IMR-90 (cell line): ENCODE data around the gene TXNDC11. TPM values are rescaled to one million over a fixed set of nuclear protein-coding genes. Genes with fewer than 3 reads are reported as not detected.

Experiments
- ATAC-seq: fragments of 200-7000 bp; cut with Tn5 transposase; 2 replicates; pipeline ENCODE4 v1.9.1; 2020; ENCODE audit warnings: low read depth, mild to moderate bottlenecking, moderate library complexity
- BruUV-seq: library from RNA; stranded (reverse); fragments of 400-500 nt; replicated peaks from 2 replicates; lab custom pipeline; 2021; lab: Mats Ljungman, UMichigan
- CTCF ChIA-PET: fragments of 300-600 bp; formaldehyde crosslinking; extraction: SDS; loops from one replicate; lab custom pipeline; 2021; ENCODE audit warnings: antibody characterized with exemption; lab: Yijun Ruan, JAX
- POLR2A ChIA-PET: fragments of 300-600 bp; sonication (Branson Sonifier 250); formaldehyde crosslinking; loops from one replicate; lab custom pipeline; 2022; ENCODE audit warnings: antibody characterized with exemption; ENCODE audit not compliant: unreplicated experiment; lab: Charles Lee
- DNase-seq: peaks from one replicate; pipeline ENCODE4 v3.0.0; 2013
- H2AFZ ChIP-seq: replicated peaks from 2 replicates; pipeline ENCODE3; 2013; ENCODE audit warnings: low read length, mild to moderate bottlenecking; ENCODE audit not compliant: poor library complexity
- H2AK5ac ChIP-seq: 2 replicates; pipeline ENCODE4 v1.6.1; 2013; ENCODE audit warnings: low read depth, low read length, inconsistent platforms
- H2AK9ac ChIP-seq: replicated peaks from 2 replicates; pipeline ENCODE3; 2013; ENCODE audit warnings: mild to moderate bottlenecking, low read depth, low read length, moderate library complexity; ENCODE audit not compliant: poor library complexity
- H2BK120ac ChIP-seq: 2 replicates; pipeline ENCODE4 v1.6.1; 2013; ENCODE audit warnings: low read depth, low read length, inconsistent platforms
- H2BK15ac ChIP-seq: 3 replicates; pipeline ENCODE4 v1.6.1; 2013; ENCODE audit warnings: low read depth, low read length, inconsistent platforms
- H2BK20ac ChIP-seq: 2 replicates; pipeline ENCODE4 v1.6.1; 2013; ENCODE audit warnings: low read depth, mild to moderate bottlenecking, inconsistent platforms, low read length, moderate library complexity
- H2BK5ac ChIP-seq: 2 replicates; pipeline ENCODE4 v1.6.1; 2013; ENCODE audit warnings: mild to moderate bottlenecking, low read depth, low read length, inconsistent platforms; ENCODE audit not compliant: poor library complexity, severe bottlenecking
- H3K14ac ChIP-seq: replicated peaks from 2 replicates; pipeline ENCODE4 v1.6.1; 2013; ENCODE audit warnings: low read depth, low read length, inconsistent platforms
- H3K18ac ChIP-seq: 2 replicates; pipeline ENCODE4 v1.6.1; 2013; ENCODE audit warnings: low read depth, low read length, control low read depth
- H3K23ac ChIP-seq: 2 replicates; pipeline ENCODE4 v1.6.1; 2013; ENCODE audit warnings: low read depth, low read length, inconsistent platforms
- H3K27ac ChIP-seq: 2 replicates; pipeline ENCODE4 v1.5.1; 2013; ENCODE audit warnings: mild to moderate bottlenecking, control low read depth, low read length; ENCODE audit not compliant: insufficient read depth
- H3K27me3 ChIP-seq: 2 replicates; pipeline ENCODE4 v1.6.1; 2013; ENCODE audit warnings: low read length; ENCODE audit not compliant: control insufficient read depth, insufficient read depth
- H3K36me3 ChIP-seq: 2 replicates; pipeline ENCODE4 v1.6.1; 2013; ENCODE audit warnings: low read length, mixed read lengths; ENCODE audit not compliant: control insufficient read depth, insufficient read depth
- H3K4ac ChIP-seq: 2 replicates; pipeline ENCODE4 v1.6.1; 2013; ENCODE audit warnings: low read depth, low read length, inconsistent platforms
- H3K4me1 ChIP-seq: 2 replicates; pipeline ENCODE4 v1.6.1; 2013; ENCODE audit warnings: low read length, mixed read lengths; ENCODE audit not compliant: control insufficient read depth, insufficient read depth
- H3K4me2 ChIP-seq: 2 replicates; pipeline ENCODE4 v1.6.1; 2013; ENCODE audit warnings: low read depth, mild to moderate bottlenecking, control low read depth, low read length, moderate library complexity
- H3K4me3 ChIP-seq: 2 replicates; pipeline ENCODE4 v1.5.1; 2013; ENCODE audit warnings: low read depth, mild to moderate bottlenecking, control low read depth, low read length, moderate library complexity; ENCODE audit not compliant: insufficient read depth
- H3K56ac ChIP-seq: 2 replicates; pipeline ENCODE4 v1.6.1; 2013; ENCODE audit warnings: low read length, inconsistent platforms; ENCODE audit not compliant: insufficient read depth; ENCODE audit errors: extremely low read depth
- H3K79me1 ChIP-seq, 2 experiments: 2 replicates each; pipeline ENCODE4 v1.6.1; 2013; ENCODE audit warnings: low read length in 2 of 2, inconsistent platforms in 1 of 2, low read depth in 1 of 2
- H3K9ac ChIP-seq: 2 replicates; pipeline ENCODE4 v1.6.1; 2013; ENCODE audit warnings: low read depth, low read length, control low read depth
- H3K9me1 ChIP-seq: 2 replicates; pipeline ENCODE4 v1.6.1; 2013; ENCODE audit warnings: low read length, inconsistent platforms; ENCODE audit not compliant: insufficient read depth
- H3K9me3 ChIP-seq: 2 replicates; pipeline ENCODE4 v1.6.1; 2013; ENCODE audit warnings: low read length; ENCODE audit not compliant: control insufficient read depth, insufficient read depth
- H4K20me1 ChIP-seq: 2 replicates; pipeline ENCODE4 v1.6.1; 2013; ENCODE audit warnings: low read length, inconsistent platforms; ENCODE audit not compliant: insufficient read depth
- H4K5ac ChIP-seq: 2 replicates; pipeline ENCODE4 v1.6.1; 2013; ENCODE audit warnings: mild to moderate bottlenecking, low read depth, low read length, control low read depth
- H4K8ac ChIP-seq, 2 experiments: 2 replicates each; pipeline ENCODE4 v1.6.1; 2013; ENCODE audit warnings: low read depth in 2 of 2, low read length in 2 of 2, control low read depth in 1 of 2, inconsistent platforms in 1 of 2
- H4K91ac ChIP-seq: 2 replicates; pipeline ENCODE4 v1.6.1; 2013; ENCODE audit warnings: low read depth, low read length, inconsistent platforms; ENCODE audit not compliant: insufficient read depth
- CEBPB ChIP-seq: IDR thresholded peaks from 2 replicates; pipeline ENCODE4 v1.6.1; 2012; ENCODE audit warnings: low read depth, low read length, improper control_type of control experiment
- CHD1 ChIP-seq: IDR thresholded peaks from 2 replicates; pipeline ENCODE4 v1.6.1; 2012; ENCODE audit warnings: low read depth, low read length, improper control_type of control experiment
- CTCF ChIP-seq: conservative IDR thresholded peaks from 2 replicates; pipeline ENCODE4 v1.5.1; 2012; ENCODE audit warnings: mild to moderate bottlenecking, low read depth, low read length, improper control_type of control experiment
- FOS ChIP-seq: fragments of 150-350 bp; IDR thresholded peaks from 2 replicates; pipeline ENCODE4 v1.6.1; 2016; ENCODE audit warnings: low read depth, low read length
- MAZ ChIP-seq: IDR thresholded peaks from 2 replicates; pipeline ENCODE4 v1.6.1; 2012; ENCODE audit warnings: low read depth, mild to moderate bottlenecking, low read length, improper control_type of control experiment, moderate library complexity, borderline replicate concordance
- MXI1 ChIP-seq: IDR thresholded peaks from 2 replicates; pipeline ENCODE4 v1.6.1; 2012; ENCODE audit warnings: low read depth, mild to moderate bottlenecking, low read length, moderate library complexity, borderline replicate concordance
- NFE2L2 ChIP-seq: fragments of 150-350 bp; IDR thresholded peaks from 2 replicates; pipeline ENCODE4 v1.6.1; 2016; ENCODE audit warnings: low read depth, mild to moderate bottlenecking, low read length
- POLR2A ChIP-seq: IDR thresholded peaks from 2 replicates; pipeline ENCODE4 v1.6.1; 2012; ENCODE audit warnings: mild to moderate bottlenecking, low read depth, low read length
- RAD21 ChIP-seq: IDR thresholded peaks from 2 replicates; pipeline ENCODE4 v1.6.1; 2012; ENCODE audit warnings: low read length, improper control_type of control experiment
- RCOR1 ChIP-seq: IDR thresholded peaks from 2 replicates; pipeline ENCODE4 v1.6.1; 2012; ENCODE audit warnings: mild to moderate bottlenecking, low read length, improper control_type of control experiment; ENCODE audit not compliant: insufficient replicate concordance
- RFX5 ChIP-seq: IDR thresholded peaks from 2 replicates; pipeline ENCODE4 v1.8.0; 2012; ENCODE audit warnings: low read depth, mild to moderate bottlenecking, low read length, moderate library complexity
- SMC3 ChIP-seq: fragments of 150-350 bp; IDR thresholded peaks from 2 replicates; pipeline ENCODE4 v1.6.1; 2016; ENCODE audit warnings: low read depth, mild to moderate bottlenecking, antibody characterized with exemption, low read length, moderate library complexity
- USF2 ChIP-seq: fragments of 150-350 bp; IDR thresholded peaks from 2 replicates; pipeline ENCODE4 v1.6.1; 2017; ENCODE audit warnings: mild to moderate bottlenecking, antibody characterized with exemption, low read length, low read depth
- WGBS, 2 experiments: methylation state at CpG; one replicate each; pipeline versions ENCODE4 v1.1.5 to v1.1.7; 2013; ENCODE audit warnings: missing lambda C conversion rate in 2 of 2; ENCODE audit not compliant: insufficient read length in 1 of 2; ENCODE audit errors: extremely low coverage in 2 of 2; 5-methylcytosine and 5-hydroxymethylcytosine counted together
- dilution Hi-C: fragments of 300-500 bp; cut with HindIII; formaldehyde crosslinking; loops from one replicate; pipeline ENCODE4 v1.14.3; 2018; ENCODE audit warnings: low sequenced_read_pairs; ENCODE audit not compliant: unreplicated experiment
- in situ Hi-C: fragments of 300-500 bp; cut with MboI; formaldehyde crosslinking; loops from 3 replicates; pipeline ENCODE4 v1.14.3; 2019; ENCODE audit warnings: low sequenced_read_pairs, inconsistent platforms, mixed read lengths
- intact Hi-C: fragments of 100-400 bp; cut with micrococcal nuclease; formaldehyde crosslinking; loops from 2 replicates; pipeline ENCODE4 v1.10.0; 2022
- polyA plus RNA-seq, 3 experiments: library from polyadenylated mRNA; depleted of rRNA; stranded (reverse); fragments of >200 nt; gene quantifications; 2 replicates each; pipeline ENCODE4 v1.2.3, GENCODE V29; 2012; ENCODE audit warnings: low replicate concordance in 1 of 3
- total RNA-seq: library from RNA; depleted of rRNA; stranded (reverse); fragments of >200 nt; gene quantifications from 2 replicates; pipeline ENCODE4 v1.2.3, GENCODE V29; 2012

Gene TXNDC11
- total and polyA plus RNA-seq, 2 of the 4 experiments (the other 2 are of a cell fraction), result 25.3 to 42.9 TPM

- TF ChIP-seq MAZ, result no peak
Measured at GRCh38 chr16:11639008-11639562, 103.6 kb downstream of the TXNDC11 start (continued).

GRCh38 chr16:11638140-11638539 is 104.5 kb downstream of the TXNDC11 start:
- POLR2A ChIA-PET, result no interaction called here
- ATAC-seq, result no peak
- intact Hi-C loops, result no loop called here
- no peak for TF ChIP-seq RFX5
- TF ChIP-seq MAZ, result no peak
- no peak for TF ChIP-seq RCOR1
- no peak for TF ChIP-seq CHD1
- TF ChIP-seq RAD21, result no peak
- TF ChIP-seq MXI1, result no peak
- no peak for TF ChIP-seq CTCF
- TF ChIP-seq NFE2L2, result no peak
- no peak for TF ChIP-seq USF2
- TF ChIP-seq POLR2A, result no peak
- no peak for TF ChIP-seq CEBPB
- TF ChIP-seq SMC3, result no peak
- TF ChIP-seq FOS, result no peak

More at GRCh38 chr16:11638140-11638539, 104.5 kb downstream of the TXNDC11 start:
- H3K9me3 ChIP-seq, result no peaks in the 10 kb centered on the region
- no peak overlapping the region for H3K27ac ChIP-seq
- H3K4me1 ChIP-seq, result peaks cover 23% of the 10 kb centered on the region
- no peak overlapping the region for H3K4me3 ChIP-seq
- no TSS peak for BruUV-seq
- in situ Hi-C loops (no loop called here), dilution Hi-C loops (no loop called here)
- no peak overlapping the region for H3K14ac ChIP-seq
- CTCF ChIA-PET, result no interaction called here
- no peak overlapping the region for H2AK9ac ChIP-seq
- peak overlapping the region; percentile 54; the same call in 1 of the 2 replicates for H3K4ac ChIP-seq
- no peak overlapping the region for H3K23ac ChIP-seq
- H2AFZ ChIP-seq, result no peak overlapping the region
- no peak overlapping the region; the same call in 1 of the 2 replicates for H4K91ac ChIP-seq
- H3K18ac ChIP-seq, result no peak overlapping the region
- no peak overlapping the region for H4K5ac ChIP-seq
- WGBS, 2 experiments, result no CpG with 5 or more reads among the region's 4 CpGs
- peak overlapping the region; percentile 39 for H2BK120ac ChIP-seq
- no peak overlapping the region for H2AK5ac ChIP-seq
- peak overlapping the region; percentile 55; the same call in 2 of the 3 replicates for H2BK15ac ChIP-seq
- no peaks in the 10 kb centered on the region for H3K27me3 ChIP-seq
- H3K9ac ChIP-seq, result no peak overlapping the region
- no peaks in the 10 kb centered on the region; a peak in 1 of 4 replicates for H3K79me1 ChIP-seq
- no peak for DNase-seq
- no peak overlapping the region for H3K56ac ChIP-seq
- 0 out of 4 replicates have a peak overlapping the region, but pooled peaks of 1 of the 2 experiments have one; percentile 42 for H4K8ac ChIP-seq
- no peaks in the 10 kb centered on the region for H3K36me3 ChIP-seq
- no peak overlapping the region for H2BK5ac ChIP-seq
- H2BK20ac ChIP-seq, result peak overlapping the region; percentile 23; the same call in 1 of the 2 replicates
- H3K4me2 ChIP-seq, result no peak overlapping the region
- peaks cover 8% of the 10 kb centered on the region for H3K9me1 ChIP-seq
- H4K20me1 ChIP-seq, result peaks cover 3% of the 10 kb centered on the region; the same call in 1 of the 2 replicates
